Natural killer cell (primary cell): Measurements from ENCODE around the gene SLC9A4. TPM values are rescaled to one million over a fixed set of nuclear protein-coding genes. Genes with fewer than 3 reads are reported as not detected.

Experiments
- ATAC-seq, 3 donors: fragments of 150-1000 bp in 2 of 3; fragments of 200-7000 bp in 1 of 3; cut with Tn5 transposase; 1 replicate in 1 of 3; 2 replicates in 2 of 3; pipeline ENCODE4 v1.10.0; 2021; ENCODE audit warnings: mild to moderate bottlenecking in 2 of 3, moderate library complexity in 2 of 3
- DNase-seq, 2 donors: peaks; one replicate each; pipeline versions ENCODE4 v3.0.0 to v3.0.0-alpha.2; 2013 to 2021; ENCODE audit warnings: mixed read lengths in 1 of 2
- H3K27ac ChIP-seq: one replicate; pipeline ENCODE4 v1.5.1; 2013; ENCODE audit warnings: mild to moderate bottlenecking, low read length
- H3K27me3 ChIP-seq: one replicate; pipeline ENCODE4 v1.6.1; 2013; ENCODE audit warnings: low read length; ENCODE audit not compliant: control insufficient read depth, insufficient read depth
- H3K36me3 ChIP-seq: one replicate; pipeline ENCODE4 v1.6.1; 2013; ENCODE audit warnings: low read length; ENCODE audit not compliant: control insufficient read depth, insufficient read depth
- H3K4me1 ChIP-seq: one replicate; pipeline ENCODE4 v1.6.1; 2013; ENCODE audit warnings: low read length; ENCODE audit not compliant: control insufficient read depth, insufficient read depth
- H3K4me3 ChIP-seq: one replicate; pipeline ENCODE4 v1.5.1; 2013; ENCODE audit warnings: low read length
- H3K9me3 ChIP-seq: one replicate; pipeline ENCODE4 v1.6.1; 2013; ENCODE audit warnings: low read length; ENCODE audit not compliant: control insufficient read depth, insufficient read depth
- H3K27ac Mint-ChIP-seq, 2 donors: one replicate each; pipeline ENCODE4 v1.8.0; 2022; ENCODE audit warnings: mild to moderate bottlenecking in 2 of 2, mixed read lengths in 2 of 2, moderate library complexity in 1 of 2
- H3K27me3 Mint-ChIP-seq, 2 donors: one replicate each; pipeline ENCODE4 v1.8.0; 2022; ENCODE audit warnings: low read depth in 2 of 2, mixed read lengths in 2 of 2
- H3K36me3 Mint-ChIP-seq: one replicate; pipeline ENCODE4 v1.8.0; 2022; ENCODE audit warnings: mixed read lengths
- H3K4me1 Mint-ChIP-seq, 2 donors: one replicate each; pipeline ENCODE4 v1.8.0; 2022; ENCODE audit warnings: mixed read lengths in 2 of 2
- H3K4me3 Mint-ChIP-seq: one replicate; pipeline ENCODE4 v1.8.0; 2022; ENCODE audit warnings: mild to moderate bottlenecking, moderate library complexity, mixed read lengths
- H3K9me3 Mint-ChIP-seq, 2 donors: one replicate each; pipeline ENCODE4 v1.8.0; 2022; ENCODE audit warnings: mixed read lengths in 2 of 2
- CTCF ChIP-seq: fragments of 200-600 bp; IDR thresholded peaks from one replicate; pipeline ENCODE4 v1.8.0; 2022; ENCODE audit warnings: antibody characterized with exemption
- WGBS: methylation state at CpG from one replicate; pipeline ENCODE4 v1.1.7; 2013; ENCODE audit warnings: missing lambda C conversion rate; ENCODE audit not compliant: insufficient coverage; 5-methylcytosine and 5-hydroxymethylcytosine counted together
- intact Hi-C: fragments of 100-400 bp; cut with micrococcal nuclease; formaldehyde crosslinking; loops from one replicate; pipeline ENCODE4 v1.14.2; 2022
- total RNA-seq, 4 donors: library from RNA; stranded (reverse); fragments of 120-200 nt in 1 of 4; gene quantifications; one replicate each; pipeline versions ENCODE4 v1.2.3 to v1.2.4, GENCODE V29; 2013 to 2022

Gene SLC9A4
- total RNA-seq, 3 donors from 2014 or later (not counting 1 experiment from before 2014, with no cell fraction given), result 0.19 to 0.38 TPM; not detected in 1

- H3K36me3 Mint-ChIP-seq, result peaks cover 33% of the 10 kb centered on the region
- intact Hi-C loops, result no loop called here
- DNase-seq, result no peak
- Histone ChIP-seq H3K9me3 (no peaks in the 10 kb centered on the region), H3K27ac (peak overlapping the region; percentile 5), H3K4me3 (no peak overlapping the region), H3K27me3 (no peaks in the 10 kb centered on the region), H3K4me1 (peaks cover 38% of the 10 kb centered on the region), H3K36me3 (peaks cover 64% of the 10 kb centered on the region)
- peaks cover 82 to 85% of the 10 kb centered on the region in 2 donors for H3K4me1 Mint-ChIP-seq
- H3K27me3 Mint-ChIP-seq, result no peaks in the 10 kb centered on the region
- H3K4me3 Mint-ChIP-seq, result peak overlapping the region; percentile 21
- no peaks in the 10 kb centered on the region for H3K9me3 Mint-ChIP-seq
- 93% methylated on average over 2 of the region's 2 CpGs for WGBS
- no peak for ATAC-seq
- TF ChIP-seq CTCF, result no peak
- peak overlapping the region in 1 of 2 donors; percentile 93 for H3K27ac Mint-ChIP-seq
These were observed 40.6 kb upstream of the SLC9A4 start for GRCh38 chr2:102432386-102432785.

GRCh38 chr2:102433973-102434654 is 38.9 kb upstream of the SLC9A4 start:
- TF ChIP-seq CTCF, result no peak
- Histone ChIP-seq H3K9me3 (no peaks in the 10 kb centered on the region), H3K4me1 (peaks cover 48% of the 10 kb centered on the region), H3K36me3 (peaks cover 68% of the 10 kb centered on the region), H3K4me3 (no peak overlapping the region), H3K27me3 (no peaks in the 10 kb centered on the region), H3K27ac (peak overlapping the region; percentile 2)
- intact Hi-C loops, result loop anchor here (2.0 kb wide), 1 partner anchor 15 kb away; no protein-coding TSS in a partner anchor
- DNase-seq (no peak), ATAC-seq (no peak)
- H3K4me3 Mint-ChIP-seq, result peak overlapping the region; percentile 33
- no peaks in the 10 kb centered on the region for H3K9me3 Mint-ChIP-seq
- peak overlapping the region in 1 of 2 donors; percentile 93 for H3K27ac Mint-ChIP-seq
- H3K36me3 Mint-ChIP-seq, result peaks cover 23% of the 10 kb centered on the region
- H3K4me1 Mint-ChIP-seq, result peaks cover 65 to 68% of the 10 kb centered on the region in 2 donors
- H3K27me3 Mint-ChIP-seq, result no peaks in the 10 kb centered on the region
- 88% methylated on average over 4 of the region's 4 CpGs for WGBS

GRCh38 chr2:102434655-102435381 is 38.2 kb upstream of the SLC9A4 start:
- Mint-ChIP-seq H3K9me3 (no peaks in the 10 kb centered on the region), H3K27ac (peak overlapping the region in 1 of 2 donors; percentile 71), H3K27me3 (no peaks in the 10 kb centered on the region), H3K36me3 (peaks cover 15% of the 10 kb centered on the region), H3K4me3 (peak overlapping the region; percentile 43), H3K4me1 (peaks cover 58 to 61% of the 10 kb centered on the region in 2 donors)
- ATAC-seq (peak; percentile 50 to 75 (median 68)), DNase-seq (no peak)
- no peak overlapping the region for H3K4me3 ChIP-seq
- H3K27ac ChIP-seq, result peak overlapping the region; percentile 3
- peaks cover 70% of the 10 kb centered on the region for H3K36me3 ChIP-seq
- TF ChIP-seq CTCF, result no peak
- peaks cover 51% of the 10 kb centered on the region for H3K4me1 ChIP-seq
- no peaks in the 10 kb centered on the region for H3K27me3 ChIP-seq
- intact Hi-C loops, result loop anchor here (2.0 kb wide), 1 partner anchor 16 kb away; no protein-coding TSS in a partner anchor
- no peaks in the 10 kb centered on the region for H3K9me3 ChIP-seq
- WGBS, result 61% methylated on average over 2 of the region's 2 CpGs
